BLaER1 treated with 17β-estradiol and CSF1 and Interleukin-3, amounts not matched to agents 10 nM and 100 nM (cell line): ENCODE data around the gene EHD1.

ENCODE experiments used
- H3K27ac ChIP-seq, 11 experiments: shearing (Covaris generic); formaldehyde crosslinking; 2 replicates each; pipeline ENCODE4 v1.8.1; 2022
- H3K27me3 ChIP-seq, 11 experiments: shearing (Covaris generic); formaldehyde crosslinking; 2 replicates each; pipeline ENCODE4 v1.8.1; 2022
- H3K36me3 ChIP-seq, 11 experiments: shearing (Covaris generic); formaldehyde crosslinking; 2 replicates each; pipeline ENCODE4 v1.8.1; 2022
- H3K4me1 ChIP-seq, 10 experiments: shearing (Covaris generic); formaldehyde crosslinking; 2 replicates each; pipeline ENCODE4 v1.8.1; 2022
- H3K4me2 ChIP-seq, 11 experiments: shearing (Covaris generic); formaldehyde crosslinking; 2 replicates each; pipeline ENCODE4 v1.8.1; 2022
- H3K4me3 ChIP-seq, 10 experiments: shearing (Covaris generic); formaldehyde crosslinking; 2 replicates each; pipeline ENCODE4 v1.8.1; 2022
- H3K9ac ChIP-seq, 11 experiments: shearing (Covaris generic); formaldehyde crosslinking; 2 replicates each; pipeline ENCODE4 v1.8.1; 2022
- H3K9me3 ChIP-seq, 11 experiments: shearing (Covaris generic); formaldehyde crosslinking; replicated peaks in 1 of 11; 2 replicates each; pipeline ENCODE4 v1.8.1; 2022
- H4K20me1 ChIP-seq, 11 experiments: shearing (Covaris generic); formaldehyde crosslinking; 2 replicates each; pipeline ENCODE4 v1.8.1; 2022
- Cebpa-rat ChIP-seq, 11 experiments: shearing (Covaris generic); IDR thresholded peaks; 2 replicates each; pipeline ENCODE4 v1.8.1; 2022

Gene EHD1

DNA sequence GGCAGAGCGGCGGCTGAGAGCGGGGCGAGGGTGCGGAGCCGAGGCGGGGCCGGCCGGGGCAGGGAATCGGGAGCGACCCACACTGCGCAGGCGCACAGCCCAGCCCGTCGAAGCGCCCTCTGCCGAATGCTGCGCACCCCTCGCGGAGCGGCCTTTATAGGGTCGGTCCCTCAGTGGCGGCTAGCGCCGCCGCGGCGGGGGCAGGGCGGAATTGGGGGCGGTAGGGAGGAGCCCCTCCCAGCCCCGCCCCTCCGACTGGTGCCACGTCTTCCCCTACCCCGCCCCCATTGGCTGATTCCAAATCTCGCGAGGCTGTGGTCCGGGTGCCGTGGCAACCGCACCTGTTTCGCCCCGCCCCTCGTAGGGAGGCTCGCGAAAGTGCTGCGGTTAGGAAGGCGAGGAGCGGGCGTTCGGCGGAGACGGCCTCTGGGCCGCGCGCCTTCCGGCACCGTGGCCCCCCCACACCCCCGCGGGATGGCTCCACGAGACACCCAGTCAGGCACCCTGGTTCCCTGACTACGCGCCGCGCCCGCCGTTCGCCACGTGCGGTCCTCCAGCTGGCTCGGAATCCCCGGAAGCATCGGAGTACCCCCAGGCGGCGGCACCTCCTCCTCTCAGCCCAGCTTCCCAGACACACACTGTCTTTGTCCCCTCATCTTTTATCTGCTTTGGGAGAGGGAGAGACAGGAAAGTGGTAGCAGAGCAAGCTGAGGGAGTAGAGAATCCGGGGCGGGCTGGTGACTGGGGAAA, at the start of gene EHD1:
EHD1 (minus strand) TSS at position 128 of the 750 bp plus-strand sequence. CDS start 157 bp downstream, outside the sequence.
- Histone ChIP-seq H3K27ac (peak within 1 kb of the TSS; percentile 91 to 98 (median 93)), H3K4me1 (peaks cover 76 to 85% (median 81%) of the 10 kb centered on the region in 10 experiments), H3K36me3 (peaks cover 0 to 24% (median 5%) of the 10 kb centered on the region in 11 experiments; a peak in 13 of 22 replicates), H3K4me3 (peak within 1 kb of the TSS; percentile 74 to 98 (median 90)), H3K27me3 (no peaks in the 10 kb centered on the region), H3K9me3 (no peaks in the 10 kb centered on the region), H3K4me2 (peak within 1 kb of the TSS; percentile 96 to 100 (median 98)), H3K9ac (peak within 1 kb of the TSS; percentile 83 to 93 (median 88)), H4K20me1 (peaks cover 40 to 47% (median 42%) of the 10 kb centered on the region in 11 experiments)
- TF ChIP-seq Cebpa-rat (IDR thresholded peaks at IDR 0.05) = no peak

DNA sequence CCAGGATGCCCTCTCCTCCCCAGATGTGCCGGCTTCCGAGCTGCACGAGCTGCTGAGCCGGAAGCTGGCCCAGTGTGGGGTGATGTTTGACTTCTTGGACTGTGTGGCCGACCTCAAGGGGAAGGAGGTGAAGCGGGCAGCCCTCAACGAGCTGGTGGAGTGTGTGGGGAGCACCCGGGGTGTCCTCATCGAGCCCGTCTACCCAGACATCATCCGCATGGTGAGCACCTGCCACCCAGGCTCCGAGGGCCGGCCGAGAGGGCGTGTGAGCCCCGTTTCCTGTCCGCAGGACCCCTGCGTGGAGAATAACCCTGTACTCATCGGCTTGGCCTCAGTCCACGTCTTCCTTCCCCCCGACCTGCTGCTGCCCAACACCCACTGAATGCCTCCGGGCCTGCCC, 48.3 kb upstream of the EHD1 start:
- H3K4me1 ChIP-seq = peaks cover 20 to 43% (median 31%) of the 10 kb centered on the region in 10 experiments
- TF ChIP-seq Cebpa-rat (IDR thresholded peaks at IDR 0.05) = no peak
- H3K27me3 ChIP-seq = peaks cover 0 to 7% (median 0%) of the 10 kb centered on the region in 11 experiments; a peak in 5 of 22 replicates
- no peak overlapping the region for H3K4me3 ChIP-seq
- H3K27ac ChIP-seq = no peak overlapping the region
- H3K9me3 ChIP-seq = no peaks in the 10 kb centered on the region
- peaks cover 13 to 51% (median 22%) of the 10 kb centered on the region in 11 experiments; a peak in 15 of 22 replicates for H3K36me3 ChIP-seq
- peak overlapping the region in 1 of 11 experiments; percentile 83; a peak in 2 of 22 replicates for H3K9ac ChIP-seq
- peaks cover 0 to 14% (median 0%) of the 10 kb centered on the region in 11 experiments; a peak in 6 of 22 replicates for H4K20me1 ChIP-seq
- peak overlapping the region in 2 of 11 experiments; percentile 85 to 100; a peak in 1 of 22 replicates for H3K4me2 ChIP-seq

- Histone ChIP-seq H3K4me1 (peaks cover 24 to 52% (median 39%) of the 10 kb centered on the region in 10 experiments), H3K4me2 (peak overlapping the region; percentile 85 to 100 (median 99)), H3K27ac (0 out of 22 replicates have a peak overlapping the region, but pooled peaks of 1 of the 11 experiments have one; percentile 89), H4K20me1 (peaks cover 0 to 14% (median 0%) of the 10 kb centered on the region in 11 experiments; a peak in 6 of 22 replicates), H3K9me3 (no peaks in the 10 kb centered on the region), H3K27me3 (peaks cover 0 to 7% (median 0%) of the 10 kb centered on the region in 11 experiments; a peak in 5 of 22 replicates), H3K4me3 (peak overlapping the region in 9 of 10 experiments; percentile 74 to 94 (median 78); a peak in 14 of 20 replicates), H3K36me3 (peaks cover 3 to 42% (median 13%) of the 10 kb centered on the region in 11 experiments; a peak in 14 of 22 replicates), H3K9ac (peak overlapping the region; percentile 65 to 85 (median 82); a peak in 17 of 22 replicates)
- TF ChIP-seq Cebpa-rat (IDR thresholded peaks at IDR 0.05) = no peak
Observed at GRCh38 chr11:64925536-64926436, 47.4 kb upstream of the EHD1 start.

DNA sequence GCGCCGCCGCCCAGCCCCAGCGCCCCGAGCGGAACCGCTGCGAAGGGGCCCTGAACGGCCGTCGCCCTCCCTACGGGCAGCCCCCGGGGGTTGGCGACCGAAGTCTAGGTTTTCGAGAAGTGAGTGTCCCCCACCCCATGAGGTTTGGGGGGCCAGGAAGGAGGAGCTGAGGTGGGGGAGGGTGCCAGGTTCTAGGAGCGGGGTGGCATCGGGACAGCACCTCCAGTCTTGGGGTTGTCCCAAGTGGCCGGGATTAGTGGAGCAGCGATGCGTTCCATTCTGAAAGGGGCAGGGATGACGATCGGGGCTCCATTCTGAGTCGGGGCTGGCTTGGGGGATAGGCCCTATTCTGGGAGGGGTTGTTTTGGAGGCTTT, 46.5 kb upstream of the EHD1 start:
- Histone ChIP-seq H3K27me3 (peaks cover 0 to 7% (median 0%) of the 10 kb centered on the region in 11 experiments; a peak in 5 of 22 replicates), H4K20me1 (peaks cover 0 to 14% (median 0%) of the 10 kb centered on the region in 11 experiments; a peak in 6 of 22 replicates), H3K36me3 (peaks cover 0 to 33% (median 5%) of the 10 kb centered on the region in 11 experiments; a peak in 12 of 22 replicates), H3K27ac (peak overlapping the region; percentile 76 to 90 (median 82); a peak in 20 of 22 replicates), H3K4me3 (peak overlapping the region; percentile 74 to 94 (median 78)), H3K4me2 (peak overlapping the region; percentile 85 to 100 (median 99)), H3K9ac (peak overlapping the region; percentile 65 to 85 (median 82)), H3K9me3 (no peaks in the 10 kb centered on the region), H3K4me1 (peaks cover 33 to 61% (median 48%) of the 10 kb centered on the region in 10 experiments)
- TF ChIP-seq Cebpa-rat (IDR thresholded peaks at IDR 0.05) = no peak

GRCh38 chr11:64923944-64924909, 45.8 kb upstream of the EHD1 start, which contains the start of gene PPP2R5B:
TSS of gene PPP2R5B (plus strand) at chr11:64924689. CDS start at chr11:64925735, 1,046 bp downstream.
- Histone ChIP-seq H3K4me2 (peak within 1 kb of the TSS; percentile 85 to 100 (median 99)), H3K4me3 (peak within 1 kb of the TSS; percentile 74 to 94 (median 78)), H3K27me3 (peaks cover 0 to 7% (median 0%) of the 10 kb centered on the region in 11 experiments; a peak in 5 of 22 replicates), H3K36me3 (peaks cover 0 to 26% (median 3%) of the 10 kb centered on the region in 11 experiments; a peak in 11 of 22 replicates), H3K9ac (peak within 1 kb of the TSS; percentile 65 to 85 (median 82)), H3K27ac (peak within 1 kb of the TSS; percentile 76 to 90 (median 82)), H3K9me3 (no peaks in the 10 kb centered on the region), H3K4me1 (peaks cover 39 to 67% (median 55%) of the 10 kb centered on the region in 10 experiments), H4K20me1 (peaks cover 0 to 14% (median 0%) of the 10 kb centered on the region in 11 experiments; a peak in 6 of 22 replicates)
- TF ChIP-seq Cebpa-rat (IDR thresholded peaks at IDR 0.05) = no peak

- TF ChIP-seq Cebpa-rat (IDR thresholded peaks at IDR 0.05) = no peak
- Histone ChIP-seq H3K9ac (peak overlapping the region in 5 of 11 experiments; percentile 65 to 85 (median 79); a peak in 2 of 22 replicates), H4K20me1 (peaks cover 0 to 14% (median 0%) of the 10 kb centered on the region in 11 experiments; a peak in 6 of 22 replicates), H3K27ac (peak overlapping the region in 3 of 11 experiments; percentile 80 to 90 (median 90); a peak in 2 of 22 replicates), H3K27me3 (peaks cover 0 to 7% (median 0%) of the 10 kb centered on the region in 11 experiments; a peak in 5 of 22 replicates), H3K4me3 (no peak overlapping the region; a peak in 1 of 20 replicates), H3K4me2 (peak overlapping the region; percentile 85 to 100 (median 99); a peak in 20 of 22 replicates), H3K36me3 (peaks cover 0 to 16% (median 0%) of the 10 kb centered on the region in 11 experiments; a peak in 9 of 22 replicates), H3K4me1 (peaks cover 49 to 77% (median 65%) of the 10 kb centered on the region in 10 experiments), H3K9me3 (no peaks in the 10 kb centered on the region)
Observed at GRCh38 chr11:64923151-64923661, 44.8 kb upstream of the EHD1 start.

DNA sequence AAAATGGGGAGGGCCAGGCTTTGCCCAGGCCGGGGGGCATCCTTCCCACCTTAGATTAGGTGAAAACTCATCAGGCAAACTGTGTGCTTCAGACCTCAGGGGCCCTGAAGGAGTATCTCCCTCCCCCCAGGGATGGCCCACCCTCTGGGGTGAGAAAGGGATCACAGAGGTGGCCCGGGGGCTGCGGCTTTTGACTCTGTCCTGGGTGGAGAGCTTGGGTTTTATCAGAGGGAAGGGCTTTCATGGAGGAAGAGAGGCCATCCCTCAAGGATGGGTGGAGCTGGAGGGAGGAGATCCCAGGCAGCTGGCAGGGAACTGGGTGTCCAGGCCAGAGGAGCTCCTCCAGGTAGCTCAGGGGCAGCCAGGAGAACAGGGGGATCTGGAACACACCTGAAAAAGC, 43.0 kb upstream of the EHD1 start:
- H3K4me2 ChIP-seq = peak overlapping the region in 9 of 11 experiments; percentile 80 to 97 (median 87); a peak in 14 of 22 replicates
- H3K9ac ChIP-seq = peak overlapping the region in 1 of 11 experiments; percentile 9; a peak in 1 of 22 replicates
- H3K36me3 ChIP-seq = no peaks in the 10 kb centered on the region; a peak in 1 of 22 replicates
- no peaks in the 10 kb centered on the region for H3K9me3 ChIP-seq
- H4K20me1 ChIP-seq = peaks cover 0 to 7% (median 0%) of the 10 kb centered on the region in 11 experiments; a peak in 7 of 22 replicates
- H3K4me1 ChIP-seq = peaks cover 56 to 88% (median 73%) of the 10 kb centered on the region in 10 experiments
- peaks cover 0 to 7% (median 0%) of the 10 kb centered on the region in 11 experiments; a peak in 5 of 22 replicates for H3K27me3 ChIP-seq
- no peak overlapping the region for H3K4me3 ChIP-seq
- peak overlapping the region in 2 of 11 experiments; percentile 29 to 32; a peak in 3 of 22 replicates for H3K27ac ChIP-seq
- TF ChIP-seq Cebpa-rat (IDR thresholded peaks at IDR 0.05) = no peak
